ENCODE measurements around the gene RNLS.

DNA sequence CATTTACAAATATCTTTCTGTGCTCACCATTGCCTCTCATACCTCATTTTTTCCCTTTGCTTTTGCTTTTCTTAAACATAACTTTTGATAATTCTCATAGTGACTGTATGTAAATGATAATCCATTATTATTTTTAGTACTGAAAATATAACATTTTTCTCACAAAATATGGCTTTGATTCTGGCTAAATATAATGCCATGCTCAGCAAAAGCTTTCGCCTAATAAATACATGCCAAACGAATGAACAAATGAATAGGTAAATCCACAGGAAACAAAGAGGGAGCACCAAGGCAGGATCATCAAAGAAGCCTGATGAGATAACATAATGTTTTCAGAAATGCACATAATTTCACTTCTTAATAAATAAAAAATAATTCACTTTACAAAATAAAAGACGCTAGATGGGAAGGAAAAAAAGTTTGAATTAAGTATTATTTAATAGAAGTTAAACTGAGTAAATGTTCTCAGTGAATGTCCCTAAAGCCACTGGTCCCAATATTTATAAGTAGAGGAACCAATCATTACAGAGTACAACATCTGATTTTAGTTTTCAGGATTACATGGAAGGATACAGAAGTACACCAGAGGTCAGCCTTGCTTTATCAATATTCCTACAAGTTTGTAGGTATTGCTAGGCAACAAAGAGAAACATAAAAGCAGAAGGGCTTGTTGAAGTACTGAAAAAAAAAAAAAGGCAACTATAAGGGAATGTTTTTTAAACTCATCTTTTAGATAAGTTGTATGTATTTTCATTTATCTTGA, 52.3 kb downstream of the RNLS start:
- TF ChIP-seq, protein P1, sequence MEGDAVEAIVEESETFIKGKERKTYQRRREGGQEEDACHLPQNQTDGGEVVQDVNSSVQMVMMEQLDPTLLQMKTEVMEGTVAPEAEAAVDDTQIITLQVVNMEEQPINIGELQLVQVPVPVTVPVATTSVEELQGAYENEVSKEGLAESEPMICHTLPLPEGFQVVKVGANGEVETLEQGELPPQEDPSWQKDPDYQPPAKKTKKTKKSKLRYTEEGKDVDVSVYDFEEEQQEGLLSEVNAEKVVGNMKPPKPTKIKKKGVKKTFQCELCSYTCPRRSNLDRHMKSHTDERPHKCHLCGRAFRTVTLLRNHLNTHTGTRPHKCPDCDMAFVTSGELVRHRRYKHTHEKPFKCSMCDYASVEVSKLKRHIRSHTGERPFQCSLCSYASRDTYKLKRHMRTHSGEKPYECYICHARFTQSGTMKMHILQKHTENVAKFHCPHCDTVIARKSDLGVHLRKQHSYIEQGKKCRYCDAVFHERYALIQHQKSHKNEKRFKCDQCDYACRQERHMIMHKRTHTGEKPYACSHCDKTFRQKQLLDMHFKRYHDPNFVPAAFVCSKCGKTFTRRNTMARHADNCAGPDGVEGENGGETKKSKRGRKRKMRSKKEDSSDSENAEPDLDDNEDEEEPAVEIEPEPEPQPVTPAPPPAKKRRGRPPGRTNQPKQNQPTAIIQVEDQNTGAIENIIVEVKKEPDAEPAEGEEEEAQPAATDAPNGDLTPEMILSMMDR (conservative IDR thresholded peaks at IDR 0.05; ENCODE audit: low read length): no peak
- TF ChIP-seq EZH2phosphoT487 (IDR thresholded peaks at IDR 0.05; ENCODE audit: borderline replicate concordance, low read depth, low read length): no peak

Data from OCI-LY7 (cell line).